Measurements from ENCODE around the gene SEC22C. TPM values are rescaled to one million over a fixed set of nuclear protein-coding genes. Genes with fewer than 3 reads are reported as not detected.

SEC22C gene
- total and polyA plus RNA-seq, 2 donors (not counting 1 experiment from before 2014, with no cell fraction given): 19.2 to 44.8 TPM

GRCh38 chr3:42525736-42526345, 55.9 kb downstream of the SEC22C start:
- Mint-ChIP-seq H3K4me1 (peaks cover 14% of the 10 kb centered on the region), H3K4me3 (no peak overlapping the region), H3K27me3 (no peaks in the 10 kb centered on the region), H3K27ac (no peak overlapping the region), H3K9me3 (ENCODE audit: insufficient read depth) (no peaks in the 10 kb centered on the region)
- intact Hi-C loops (cut with micrococcal nuclease): no loop called here
- Histone ChIP-seq H3K27me3 (replicated peaks in 1 of 4; ENCODE audit: control extremely low read depth in 1 of 4, control insufficient read depth in 3 of 4, insufficient read depth in 4 of 4, low read length in 3 of 4) (peaks cover 0 to 4% (median 0%) of the 10 kb centered on the region in 4 experiments), H3K79me2 (ENCODE audit: control insufficient read depth, insufficient read depth, low read length) (no peaks in the 10 kb centered on the region), H3K4me3 (ENCODE audit: control extremely low read depth in 1 of 5, extremely low read depth in 1 of 5, insufficient read depth in 1 of 5, low read depth in 2 of 5, low read length in 4 of 5) (no peak overlapping the region), H3K27ac (ENCODE audit: low read length in 2 of 2) (no peak overlapping the region), H3K36me3 (replicated peaks in 1 of 2; ENCODE audit: control extremely low read depth in 1 of 2, control insufficient read depth in 1 of 2, extremely low read depth in 1 of 2, insufficient read depth in 2 of 2, low read length in 1 of 2) (no peaks in the 10 kb centered on the region), H2AFZ (ENCODE audit: insufficient read depth, low read depth, low read length, poor library complexity, severe bottlenecking) (no peak overlapping the region), H3K9ac (ENCODE audit: low read length) (no peak overlapping the region), H3K4me1 (ENCODE audit: control insufficient read depth in 2 of 2, insufficient read depth in 2 of 2, low read length in 2 of 2) (peaks cover 9 to 15% of the 10 kb centered on the region in 2 donors), H4K20me1 (ENCODE audit: control insufficient read depth, insufficient read depth, low read length, poor library complexity, severe bottlenecking) (no peaks in the 10 kb centered on the region), H3K4me2 (replicated peaks; ENCODE audit: low read depth, low read length, poor library complexity, severe bottlenecking) (no peak overlapping the region), H3K9me3 (ENCODE audit: control extremely low read depth in 1 of 3, control insufficient read depth in 2 of 3, insufficient read depth in 1 of 3, low read length in 2 of 3) (no peaks in the 10 kb centered on the region)
- CTCF ChIA-PET: interaction anchor here (1.7 kb wide), 1 partner anchor 21 kb away, joined by 4 read pairs; no protein-coding TSS in a partner anchor
- POLR2A ChIA-PET: interaction anchor here (0.6 kb wide), 1 partner anchor 57 kb away, joined by 3 read pairs; no protein-coding TSS in a partner anchor
- no peak for DNase-seq
- 93% methylated on average over 8 of the region's 13 CpGs for WGBS (ENCODE audit: insufficient coverage)
- ATAC-seq (ENCODE audit: low read depth): no peak
- TF ChIP-seq CTCF (IDR thresholded peaks at IDR 0.05) (no peak), EZH2 (IDR thresholded peaks at IDR 0.05; ENCODE audit: borderline replicate concordance, insufficient read depth, low read depth, low read length, poor library complexity, severe bottlenecking) (no peak)

DNA sequence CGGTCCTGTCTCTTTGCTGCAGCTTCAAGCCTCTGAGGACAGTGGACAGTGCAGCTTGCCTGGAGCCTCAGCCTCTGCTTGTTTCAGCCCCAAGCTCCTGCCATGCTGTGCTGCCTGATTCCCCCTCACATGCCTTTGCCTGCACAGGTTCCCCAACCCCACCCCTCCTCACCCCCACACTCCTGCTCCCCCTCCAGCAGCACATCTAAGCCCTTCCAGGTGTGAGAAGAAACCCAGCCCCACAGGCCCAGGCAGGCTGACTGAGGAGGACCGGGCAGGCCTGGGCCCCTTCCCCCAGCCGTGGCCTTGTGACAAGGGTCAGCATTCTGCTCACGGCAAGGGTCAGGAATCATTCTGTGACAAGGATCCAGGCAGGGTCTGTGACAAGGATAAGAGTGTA, 56.6 kb downstream of the SEC22C start:
- H3K4me3 Mint-ChIP-seq: no peak overlapping the region
- H3K4me2 ChIP-seq (replicated peaks; ENCODE audit: low read depth, low read length, poor library complexity, severe bottlenecking): no peak overlapping the region
- no peaks in the 10 kb centered on the region for H4K20me1 ChIP-seq (ENCODE audit: control insufficient read depth, insufficient read depth, low read length, poor library complexity, severe bottlenecking)
- DNase-seq (no peak), ATAC-seq (ENCODE audit: low read depth) (no peak)
- H3K4me1 Mint-ChIP-seq: peaks cover 14% of the 10 kb centered on the region
- H3K27me3 ChIP-seq (replicated peaks in 1 of 4; ENCODE audit: control extremely low read depth in 1 of 4, control insufficient read depth in 3 of 4, insufficient read depth in 4 of 4, low read length in 3 of 4): peaks cover 0 to 4% (median 0%) of the 10 kb centered on the region in 4 experiments
- no peak for TF ChIP-seq CTCF (IDR thresholded peaks at IDR 0.05)
- no peaks in the 10 kb centered on the region for H3K27me3 Mint-ChIP-seq
- H3K9me3 ChIP-seq (ENCODE audit: control extremely low read depth in 1 of 3, control insufficient read depth in 2 of 3, insufficient read depth in 1 of 3, low read length in 2 of 3): no peaks in the 10 kb centered on the region
- 100% methylated on average over 3 of the region's 4 CpGs for WGBS (ENCODE audit: insufficient coverage)
- intact Hi-C loops (cut with micrococcal nuclease): no loop called here
- H3K9ac ChIP-seq (ENCODE audit: low read length): no peak overlapping the region
- H3K79me2 ChIP-seq (ENCODE audit: control insufficient read depth, insufficient read depth, low read length): no peaks in the 10 kb centered on the region
- H3K36me3 ChIP-seq (replicated peaks in 1 of 2; ENCODE audit: control extremely low read depth in 1 of 2, control insufficient read depth in 1 of 2, extremely low read depth in 1 of 2, insufficient read depth in 2 of 2, low read length in 1 of 2): no peaks in the 10 kb centered on the region
- H3K9me3 Mint-ChIP-seq (ENCODE audit: insufficient read depth): no peaks in the 10 kb centered on the region
- no peak overlapping the region for H3K27ac Mint-ChIP-seq
- no peak overlapping the region for H3K27ac ChIP-seq (ENCODE audit: low read length in 2 of 2)
- ChIA-PET CTCF (no interaction called here), POLR2A (no interaction called here)
- H3K4me3 ChIP-seq (ENCODE audit: control extremely low read depth in 1 of 5, extremely low read depth in 1 of 5, insufficient read depth in 1 of 5, low read depth in 2 of 5, low read length in 4 of 5): no peak overlapping the region
- peaks cover 9 to 15% of the 10 kb centered on the region in 2 donors for H3K4me1 ChIP-seq (ENCODE audit: control insufficient read depth in 2 of 2, insufficient read depth in 2 of 2, low read length in 2 of 2)
- H2AFZ ChIP-seq (ENCODE audit: insufficient read depth, low read depth, low read length, poor library complexity, severe bottlenecking): no peak overlapping the region

All from B cell (primary cell).